ENCODE data around the gene PPHLN1. TPM values are rescaled to one million over a fixed set of nuclear protein-coding genes. Genes with fewer than 3 reads are reported as not detected.

PPHLN1 gene
- 53.4 and 105 TPM in 2 replicates for total RNA-seq

GRCh38 chr12:42325653-42326474 is at the start of gene PPHLN1, which contains the start of gene ZCRB1:
Gene PPHLN1 (plus strand): TSS chr12:42326167. CDS start chr12:42335903, 9,736 bp downstream.
Gene ZCRB1 (minus strand): TSS chr12:42326094. CDS start chr12:42324102, 1,992 bp downstream.

Other genes starting within 250 kb of the PPHLN1 start
- gene GXYLT1, start 181.3 kb upstream of the PPHLN1 start, total RNA-seq, result 13.8 and 25.4 TPM in 2 replicates
- 11.7 and 21.5 TPM in 2 replicates for gene YAF2, start 87.9 kb upstream of the PPHLN1 start, total RNA-seq
- gene ZCRB1, start 73 bp upstream of the PPHLN1 start, total RNA-seq, result 15.1 and 17.2 TPM in 2 replicates